GM10248 (cell line): ENCODE data around the gene CLCN7.
"Not testable (repeated sequence)": the region's sequence is repeated elsewhere in the genome, so short reads cannot be mapped to it uniquely, and the experiment has no call there.

ENCODE experiments used
- CTCF ChIA-PET: fragments of 300-600 bp; sonication (Branson Sonifier 250); formaldehyde crosslinking; extraction: SDS; loops from one replicate; lab custom pipeline; 2021; ENCODE audit warnings: antibody characterized with exemption; lab: Yijun Ruan, JAX
- POLR2A ChIA-PET: fragments of 350-650 bp; sonication (Branson Sonifier 250); formaldehyde crosslinking; extraction: SDS; loops from one replicate; lab custom pipeline; 2020; ENCODE audit warnings: antibody characterized with exemption; lab: Yijun Ruan, JAX
- DNase-seq: peaks from one replicate; pipeline ENCODE4 v3.0.0; 2012; ENCODE audit errors: extremely low spot score
- TF ChIP-seq, protein P1 (sequence below): IDR thresholded peaks from 2 replicates; pipeline ENCODE4 v1.5.1; 2012; ENCODE audit warnings: mild to moderate bottlenecking, low read depth; ENCODE audit errors: extremely low read depth, missing control alignments, control extremely low read depth

The CLCN7 gene

GRCh38 chr16:1443980-1444729 is 30.7 kb downstream of the CLCN7 start, which contains the start of gene CCDC154:
TSS of gene CCDC154 (minus strand) at chr16:1444556. CDS start at chr16:1444322, 234 bp downstream.
- TF ChIP-seq, protein P1, sequence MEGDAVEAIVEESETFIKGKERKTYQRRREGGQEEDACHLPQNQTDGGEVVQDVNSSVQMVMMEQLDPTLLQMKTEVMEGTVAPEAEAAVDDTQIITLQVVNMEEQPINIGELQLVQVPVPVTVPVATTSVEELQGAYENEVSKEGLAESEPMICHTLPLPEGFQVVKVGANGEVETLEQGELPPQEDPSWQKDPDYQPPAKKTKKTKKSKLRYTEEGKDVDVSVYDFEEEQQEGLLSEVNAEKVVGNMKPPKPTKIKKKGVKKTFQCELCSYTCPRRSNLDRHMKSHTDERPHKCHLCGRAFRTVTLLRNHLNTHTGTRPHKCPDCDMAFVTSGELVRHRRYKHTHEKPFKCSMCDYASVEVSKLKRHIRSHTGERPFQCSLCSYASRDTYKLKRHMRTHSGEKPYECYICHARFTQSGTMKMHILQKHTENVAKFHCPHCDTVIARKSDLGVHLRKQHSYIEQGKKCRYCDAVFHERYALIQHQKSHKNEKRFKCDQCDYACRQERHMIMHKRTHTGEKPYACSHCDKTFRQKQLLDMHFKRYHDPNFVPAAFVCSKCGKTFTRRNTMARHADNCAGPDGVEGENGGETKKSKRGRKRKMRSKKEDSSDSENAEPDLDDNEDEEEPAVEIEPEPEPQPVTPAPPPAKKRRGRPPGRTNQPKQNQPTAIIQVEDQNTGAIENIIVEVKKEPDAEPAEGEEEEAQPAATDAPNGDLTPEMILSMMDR: no peak
- POLR2A ChIA-PET: no interaction called here
- DNase-seq: no peak

DNA sequence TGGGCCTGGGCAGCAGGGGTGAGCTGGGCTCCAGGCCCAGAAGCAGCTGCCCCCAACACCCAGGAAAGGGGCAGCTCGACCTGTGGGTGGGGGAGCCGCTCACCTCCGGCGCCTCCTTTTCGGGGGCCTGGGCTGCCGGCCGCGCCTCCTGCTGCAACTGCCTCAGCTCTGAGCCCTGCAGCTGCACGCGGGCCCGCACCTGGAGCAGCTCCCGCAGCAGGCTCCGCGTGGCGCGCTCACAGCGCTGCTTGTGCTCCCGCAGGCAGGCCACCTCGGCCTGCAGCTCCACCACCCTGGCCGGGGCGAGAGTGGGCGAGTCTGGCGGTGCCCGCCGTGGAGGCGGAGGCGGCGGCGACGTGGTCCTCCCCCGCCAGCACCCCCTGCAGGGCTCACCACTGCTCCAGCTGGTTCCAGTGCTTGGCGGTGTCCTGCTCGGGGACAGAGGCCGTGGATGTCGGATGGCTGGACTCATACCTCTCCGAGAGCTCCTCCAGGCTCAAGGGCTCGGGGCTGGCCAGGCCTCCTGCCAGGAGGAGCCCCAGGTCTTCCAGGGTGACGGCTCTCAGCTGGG is 31.3 kb downstream of the CLCN7 start:
- TF ChIP-seq, protein P1: no peak
- POLR2A ChIA-PET: no interaction called here
- DNase-seq: no peak
- CTCF ChIA-PET: interaction anchor here (3.2 kb wide), 1 partner anchor 14 kb away, joined by 9 read pairs; no protein-coding TSS in a partner anchor

More at GRCh38 chr16:1443980-1444729, 30.7 kb downstream of the CLCN7 start, which contains the start of gene CCDC154:
- CTCF ChIA-PET: interaction anchor here (3.2 kb wide), 1 partner anchor 15 kb away, joined by 9 read pairs; no protein-coding TSS in a partner anchor

GRCh38 chr16:1442697-1443096 is 32.1 kb downstream of the CLCN7 start:
- POLR2A ChIA-PET: no interaction called here
- DNase-seq: no peak
- CTCF ChIA-PET: interaction anchor here (3.2 kb wide), 1 partner anchor 13 kb away, joined by 9 read pairs; no protein-coding TSS in a partner anchor
- TF ChIP-seq, protein P1: no peak

DNA sequence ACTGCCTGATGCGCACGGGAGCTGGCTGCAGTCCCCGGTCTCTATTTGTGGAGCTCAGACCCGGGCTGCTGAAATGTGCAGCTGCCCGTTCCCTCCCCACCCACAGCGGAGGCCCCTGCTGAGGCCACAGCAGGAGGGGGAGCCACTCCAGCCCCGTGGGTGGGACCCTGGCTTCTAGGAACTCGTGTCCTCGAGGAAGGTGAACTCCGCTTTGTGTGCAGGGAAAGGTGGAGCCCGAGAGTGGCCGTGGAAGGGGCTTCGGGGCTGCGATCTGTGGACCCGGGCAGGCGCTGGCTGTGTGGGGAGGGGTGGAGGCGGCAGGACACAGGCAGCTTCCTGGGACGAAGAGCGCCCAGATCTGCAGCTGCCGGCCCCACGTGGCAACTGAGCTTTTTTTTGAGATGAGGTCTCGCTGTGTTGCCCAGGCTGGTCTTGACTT is 33.4 kb downstream of the CLCN7 start:
- DNase-seq: no peak
- TF ChIP-seq, protein P1: no peak
- ChIA-PET CTCF (interaction anchor here (1.2 to 3.2 kb wide), 2 partner anchors 12 to 78 kb away, joined by 3 to 9 read pairs; no protein-coding TSS in a partner anchor), POLR2A (no interaction called here)

- CTCF ChIA-PET: interaction anchor here (1.2 kb wide), 1 partner anchor 9 kb away, joined by 4 read pairs; the partner anchor contains the start of gene PERCC1
- POLR2A ChIA-PET, DNase-seq: not testable (repeated sequence)
These were observed 35.1 kb downstream of the CLCN7 start for GRCh38 chr16:1439699-1440074.

DNA sequence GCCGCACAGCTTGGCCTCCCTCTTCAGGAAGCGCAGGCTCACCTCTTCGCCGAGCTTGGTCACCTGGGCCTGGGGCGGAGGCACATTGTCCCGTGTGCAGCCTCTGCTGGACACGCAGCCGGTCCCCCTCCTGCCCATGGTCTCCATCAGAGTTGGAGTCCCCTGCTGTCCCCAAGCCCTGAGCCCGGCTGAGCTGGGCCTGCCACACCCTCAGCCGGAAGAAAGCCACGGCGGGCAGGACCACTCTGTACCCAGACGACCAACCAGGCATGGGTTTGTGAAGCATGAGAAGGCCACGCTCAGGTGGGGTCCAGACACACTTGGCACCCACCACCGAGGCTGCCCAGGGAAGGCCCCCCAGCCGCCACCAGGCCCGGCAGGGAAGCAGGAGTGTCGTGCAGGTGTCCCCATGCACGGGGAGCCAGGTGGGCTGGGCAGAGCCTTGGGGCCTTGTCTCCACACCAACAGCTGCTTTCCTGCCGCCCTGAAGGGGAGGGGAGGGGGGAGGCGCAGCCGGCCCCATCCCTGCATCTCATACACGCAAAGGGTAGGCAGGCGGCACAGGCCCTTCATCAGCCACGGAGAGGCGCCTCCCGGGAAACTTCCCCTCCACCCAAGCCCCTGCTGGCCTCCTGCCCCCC is 35.6 kb downstream of the CLCN7 start:
- POLR2A ChIA-PET: no interaction called here
- TF ChIP-seq, protein P1: no peak
- CTCF ChIA-PET: interaction anchor here (1.2 kb wide), 1 partner anchor 9 kb away, joined by 4 read pairs; the partner anchor contains the start of gene PERCC1
- DNase-seq: no peak
